Measurements from ENCODE around the gene ATG101.
A peak's percentile ranks its signal among the peaks of the same experiment; 100 is the strongest.

Gene ATG101, protein sequence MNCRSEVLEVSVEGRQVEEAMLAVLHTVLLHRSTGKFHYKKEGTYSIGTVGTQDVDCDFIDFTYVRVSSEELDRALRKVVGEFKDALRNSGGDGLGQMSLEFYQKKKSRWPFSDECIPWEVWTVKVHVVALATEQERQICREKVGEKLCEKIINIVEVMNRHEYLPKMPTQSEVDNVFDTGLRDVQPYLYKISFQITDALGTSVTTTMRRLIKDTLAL

GRCh38 chr12:52069327-52070184, at the start of gene ATG101:
Gene ATG101 (plus strand): TSS chr12:52069978. CDS start chr12:52073651, 3,673 bp downstream.
- peak; percentile 84 to 96 for DNase-seq

- DNase-seq, result peak; percentile 76 to 88
These were observed 49.0 kb upstream of the ATG101 start for GRCh38 chr12:52020539-52021336.

DNA sequence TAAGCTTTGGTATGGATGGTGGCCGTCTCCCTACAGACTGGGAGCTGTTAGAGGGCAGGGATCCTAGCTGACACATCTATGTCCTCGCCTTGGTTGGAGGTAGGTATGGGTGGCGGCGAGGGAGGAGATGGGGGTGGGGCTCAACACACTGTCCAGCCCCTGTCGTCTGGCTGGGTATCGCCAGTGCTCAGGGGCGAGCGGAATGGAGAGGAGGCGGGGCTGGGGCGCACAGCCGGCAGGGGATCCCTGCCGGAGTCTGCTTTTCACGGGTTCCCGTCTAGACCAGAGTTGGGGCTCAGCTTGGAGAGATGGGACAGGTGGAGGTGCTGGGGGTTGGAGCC, 47.0 kb upstream of the ATG101 start:
- DNase-seq, result peak in 1 of 2 experiments; percentile 84

DNA sequence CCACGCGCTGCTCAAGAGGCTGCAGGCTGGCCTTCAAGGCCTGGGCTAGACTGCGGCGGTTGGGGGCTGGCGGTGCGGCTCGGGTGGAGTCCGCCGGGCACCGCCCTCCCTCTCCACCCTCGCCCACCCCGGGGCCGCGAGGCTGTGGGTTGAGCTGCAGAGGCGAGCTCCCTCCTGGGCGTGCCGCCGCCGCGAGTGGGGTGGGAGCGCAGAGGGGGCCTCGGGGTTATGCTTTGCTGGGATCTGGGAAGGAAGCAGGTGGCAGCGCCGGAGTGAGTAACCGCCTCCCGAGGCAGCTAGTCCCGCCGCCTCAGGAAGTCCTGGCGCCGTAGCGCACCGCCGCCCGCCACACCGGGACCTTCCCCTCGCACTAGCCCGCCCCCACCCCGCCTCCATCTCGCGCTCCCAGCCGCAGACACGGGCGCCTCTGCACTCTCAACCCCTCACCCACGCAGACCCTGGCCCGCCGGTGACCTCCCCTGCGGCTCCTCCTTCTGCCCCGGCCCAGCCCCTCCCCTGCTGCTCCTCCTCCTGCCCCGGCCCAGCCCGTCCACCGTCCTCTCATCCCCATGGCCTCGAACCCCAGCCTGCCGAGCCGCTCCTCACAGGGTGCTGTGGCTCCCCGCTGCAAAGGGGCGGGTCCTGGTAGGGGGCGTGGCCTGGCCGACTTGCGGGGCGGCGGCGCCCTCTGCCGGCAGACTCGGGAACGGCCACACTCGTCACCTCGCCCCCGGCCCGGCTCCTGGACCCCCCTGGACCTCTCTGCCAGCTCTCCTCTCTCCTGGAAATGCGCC, 46.4 kb upstream of the ATG101 start:
- peak; percentile 39 to 92 for DNase-seq

GRCh38 chr12:52023976-52024688, 45.6 kb upstream of the ATG101 start:
- no peak for DNase-seq

- DNase-seq, result no peak
These were observed 44.9 kb upstream of the ATG101 start for GRCh38 chr12:52024845-52025230.

DNA sequence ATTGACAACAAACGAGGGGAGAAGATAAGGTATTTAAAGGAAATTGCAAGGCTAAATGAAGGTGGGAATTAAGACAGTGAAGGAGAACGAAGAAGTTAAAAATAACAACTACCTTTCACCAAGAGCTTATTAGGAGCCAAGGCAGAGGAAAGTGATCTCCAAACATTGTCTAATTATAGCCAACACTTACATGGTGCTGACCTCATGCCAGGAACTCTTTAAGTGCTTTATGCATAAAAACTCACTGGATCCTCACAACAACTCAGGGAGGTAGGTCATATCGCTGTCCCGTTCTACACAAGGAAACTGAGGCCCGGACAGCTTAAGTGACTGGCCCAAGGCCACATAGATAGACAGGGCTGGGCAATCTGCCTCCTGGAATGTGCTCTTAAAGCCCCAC, 43.5 kb upstream of the ATG101 start:
- DNase-seq, result no peak

DNA sequence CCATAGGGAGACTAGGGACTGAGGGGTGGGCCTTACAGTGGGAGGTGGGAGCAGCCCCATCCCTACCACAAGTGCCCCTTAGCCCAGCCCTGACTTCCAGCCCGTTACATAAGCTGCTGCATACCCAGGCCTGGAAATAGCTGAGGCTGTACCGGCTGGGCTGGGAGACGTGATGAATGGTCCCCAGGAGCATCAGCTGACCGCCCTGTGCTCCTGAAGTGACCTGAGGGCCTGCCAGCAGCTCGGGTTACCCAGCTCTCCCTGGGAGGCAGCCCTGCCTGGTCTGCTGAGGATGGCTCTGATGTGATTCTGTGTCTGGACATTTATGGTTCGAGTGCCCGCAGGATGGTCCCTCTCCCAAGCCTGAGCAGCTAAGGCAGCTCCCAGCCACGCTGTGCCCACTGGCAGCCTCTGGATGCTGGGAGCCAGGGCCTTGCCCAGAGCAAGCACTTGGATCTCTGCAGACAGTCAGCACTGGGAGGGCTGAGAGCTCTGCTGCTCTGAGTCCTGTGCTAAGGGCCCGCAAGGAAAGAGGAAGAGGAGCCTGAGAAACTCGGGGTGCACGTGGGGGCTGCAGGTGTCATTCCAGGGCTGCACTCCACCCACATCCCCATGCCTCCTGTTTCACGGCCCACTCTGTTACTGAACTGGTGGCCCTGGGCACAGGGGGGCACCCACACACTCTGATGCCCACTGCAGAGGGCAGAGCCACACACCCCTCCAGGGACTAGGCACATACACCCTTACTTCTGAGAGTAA, 42.5 kb upstream of the ATG101 start:
- DNase-seq, result no peak

GRCh38 chr12:52029685-52030084, 40.1 kb upstream of the ATG101 start:
- peak; percentile 80 to 90 for DNase-seq

DNA sequence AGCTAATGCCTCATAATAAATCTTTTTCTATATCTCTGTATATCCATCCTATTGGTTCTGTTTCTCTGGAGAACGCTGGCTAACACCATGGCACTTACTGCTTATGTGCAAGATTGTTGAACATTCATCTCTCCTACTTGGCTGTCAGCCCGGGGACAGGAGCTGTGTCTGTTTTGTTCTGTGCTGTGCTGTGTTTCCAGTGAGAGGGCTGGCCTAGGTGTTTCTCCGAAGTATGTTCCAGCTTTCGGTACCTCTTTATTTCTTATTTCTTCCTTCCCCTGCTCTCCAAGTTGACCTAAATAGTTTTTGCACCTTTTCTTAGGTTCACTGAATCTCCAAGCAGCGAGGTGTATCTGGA, 37.4 kb upstream of the ATG101 start:
- no peak for DNase-seq

- DNase-seq, result peak; percentile 89 to 96
These were observed 36.9 kb upstream of the ATG101 start for GRCh38 chr12:52032804-52033445.

GRCh38 chr12:52033446-52034140, 36.2 kb upstream of the ATG101 start:
- no peak for DNase-seq

- no peak for DNase-seq
These were observed 34.6 kb upstream of the ATG101 start for GRCh38 chr12:52035190-52035589.

GRCh38 chr12:52035926-52036325, 33.9 kb upstream of the ATG101 start:
- no peak for DNase-seq

- DNase-seq, result peak; percentile 25 to 83
These were observed 33.1 kb upstream of the ATG101 start for GRCh38 chr12:52036587-52037171.

DNA sequence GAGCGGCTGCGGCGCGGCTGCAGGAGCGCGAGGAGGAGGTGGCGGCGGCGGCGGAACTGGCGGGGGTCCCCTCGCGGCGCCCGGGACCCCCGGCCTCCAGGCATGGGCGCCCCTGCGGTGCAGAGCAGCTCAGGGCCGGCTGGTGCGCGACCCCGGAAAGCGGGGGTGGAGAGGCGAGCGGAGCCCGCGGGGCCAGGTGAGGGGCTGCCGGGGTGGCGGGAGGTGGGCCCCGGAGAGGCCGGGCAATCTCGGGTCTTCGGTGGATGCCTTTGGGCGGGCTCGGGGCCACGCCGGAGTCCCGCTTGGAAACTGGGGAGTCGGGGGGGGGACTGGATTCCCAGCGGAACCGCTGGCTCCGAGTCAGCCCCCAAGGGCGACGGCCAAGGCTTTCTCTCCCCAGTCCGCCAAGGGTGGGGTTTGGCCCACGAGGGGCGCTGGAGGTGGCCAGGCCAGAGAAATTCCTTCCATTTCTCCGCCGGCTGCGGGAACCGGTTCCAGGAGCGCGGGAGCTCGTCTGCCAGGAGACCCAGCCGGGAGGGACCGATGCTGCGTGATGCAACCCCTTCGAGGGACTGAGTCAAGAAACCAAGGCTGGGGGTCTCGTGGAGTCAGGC, 32.4 kb upstream of the ATG101 start:
- DNase-seq, result peak in 1 of 2 experiments; percentile 56

- DNase-seq, result no peak
These were observed 31.3 kb upstream of the ATG101 start for GRCh38 chr12:52038447-52038846.

DNA sequence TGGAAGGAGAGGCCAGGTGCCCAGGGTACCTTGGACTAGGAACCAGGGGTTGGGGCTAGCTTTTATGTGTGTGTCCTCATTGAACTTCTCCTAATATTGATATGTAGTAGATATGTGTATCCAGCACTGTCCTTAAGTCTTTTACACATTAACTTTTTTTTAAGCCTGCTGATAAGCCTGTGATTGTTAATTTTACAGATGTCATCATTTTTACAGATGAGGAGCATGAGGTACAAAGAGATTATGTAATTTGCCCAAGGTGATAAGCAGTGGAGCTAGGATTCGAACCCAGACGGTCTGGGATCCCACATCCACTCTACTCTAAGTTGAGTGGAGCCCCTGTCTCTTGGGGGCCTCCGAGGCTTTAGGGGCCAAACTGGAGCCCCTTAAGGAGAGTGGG, 28.7 kb upstream of the ATG101 start:
- no peak for DNase-seq

GRCh38 chr12:52041695-52042123, 28.1 kb upstream of the ATG101 start:
- no peak for DNase-seq
